Measurements from ENCODE around the gene SRD5A1. TPM values are rescaled to one million over a fixed set of nuclear protein-coding genes. Genes with fewer than 3 reads are reported as not detected.

SRD5A1 gene
- total RNA-seq, 1 experiment from 2014 or later = 29.9 TPM

- no peak overlapping the region for H4K5ac ChIP-seq (ENCODE audit: insufficient read length, low read depth, low read length)
- no peak overlapping the region for H2BK120ac ChIP-seq (ENCODE audit: low read depth, low read length, poor library complexity, severe bottlenecking)
- H2BK5ac ChIP-seq (ENCODE audit: insufficient read length, low read length) = no peak overlapping the region
- Mint-ChIP-seq H3K36me3 (ENCODE audit: insufficient read depth in 1 of 3, low read depth in 3 of 3) (peaks cover 57 to 96% (median 88%) of the 10 kb centered on the region in 3 experiments), H3K4me3 (no peak overlapping the region), H3K27me3 (ENCODE audit: low read depth) (no peaks in the 10 kb centered on the region), H3K9me3 (no peaks in the 10 kb centered on the region), H3K27ac (no peak overlapping the region; a peak in 1 of 7 replicates), H3K4me1 (no peaks in the 10 kb centered on the region)
- no peak overlapping the region for H2BK12ac ChIP-seq (ENCODE audit: insufficient read length, low read depth, low read length)
- H3K14ac ChIP-seq (ENCODE audit: insufficient read depth, low read length) = no peak overlapping the region
- H3K79me1 ChIP-seq (ENCODE audit: insufficient read depth, low read depth, low read length, poor library complexity, severe bottlenecking) = peaks cover 7% of the 10 kb centered on the region
- no peak overlapping the region for H2AK5ac ChIP-seq (ENCODE audit: insufficient read length, low read length)
- H3K56ac ChIP-seq (ENCODE audit: insufficient read length, low read depth, low read length) = no peak overlapping the region
- H3K27me3 ChIP-seq (ENCODE audit: insufficient read depth, low read length) = no peaks in the 10 kb centered on the region
- H2BK15ac ChIP-seq (ENCODE audit: low read depth, low read length) = no peak overlapping the region
- H3K79me2 ChIP-seq (ENCODE audit: insufficient read depth, low read length) = peaks cover 12% of the 10 kb centered on the region; the same call in 1 of the 2 replicates
- H3K9me3 ChIP-seq (ENCODE audit: control insufficient read depth, low read depth, low read length) = no peaks in the 10 kb centered on the region
- H3K27ac ChIP-seq (ENCODE audit: insufficient read length, low read depth, low read length) = no peak overlapping the region
- no peaks in the 10 kb centered on the region for H3K23me2 ChIP-seq (ENCODE audit: insufficient read length, low read depth, low read length, poor library complexity, severe bottlenecking)
- H3K4ac ChIP-seq (ENCODE audit: low read depth, low read length) = no peak overlapping the region
- H2BK20ac ChIP-seq (ENCODE audit: low read depth, low read length, poor library complexity, severe bottlenecking) = no peak overlapping the region
- H3K23ac ChIP-seq (ENCODE audit: insufficient read length, low read depth, low read length) = no peak overlapping the region
- no peaks in the 10 kb centered on the region for H4K20me1 ChIP-seq (ENCODE audit: control insufficient read depth, insufficient read depth, insufficient read length)
- no peak overlapping the region for H3K18ac ChIP-seq (ENCODE audit: insufficient read length, low read depth, low read length)
- WGBS (ENCODE audit: extremely low coverage, insufficient read length, low lambda C conversion rate) = no CpG with 5 or more reads among the region's 20 CpGs
- no peak overlapping the region for H3K9ac ChIP-seq (ENCODE audit: extremely low read depth, insufficient read length, low read length)
- no peak overlapping the region for H2AFZ ChIP-seq (ENCODE audit: low read length)
- no peak for TF ChIP-seq CTCF (conservative IDR thresholded peaks at IDR 0.05)
- H3T11ph ChIP-seq (ENCODE audit: low read length) = no peak overlapping the region
- H3K4me2 ChIP-seq (ENCODE audit: insufficient read depth, insufficient read length, low read length) = no peak overlapping the region
- H4K8ac ChIP-seq (replicated peaks; ENCODE audit: insufficient read length, low read depth, low read length) = no peak overlapping the region
- DNase-seq = no peak
- no peak overlapping the region for H4K91ac ChIP-seq (ENCODE audit: insufficient read length, low read depth, low read length)
- no peaks in the 10 kb centered on the region for H3K4me1 ChIP-seq (ENCODE audit: insufficient read depth, low read length)
Observed at GRCh38 chr5:6611334-6612256, 21.6 kb upstream of the SRD5A1 start.

Measured in H9 (cell line).